PC-9 (cell line): Measurements from ENCODE around the gene MTF2. TPM values are rescaled to one million over a fixed set of nuclear protein-coding genes. Genes with fewer than 3 reads are reported as not detected.

ENCODE experiments used
- BruUV-seq: library from RNA; stranded (reverse); fragments of 400-500 nt; replicated peaks from 2 replicates; lab custom pipeline; 2021; lab: Mats Ljungman, UMichigan
- CTCF ChIA-PET: fragments of 300-600 bp; sonication (Branson Sonifier 250); formaldehyde crosslinking; loops from one replicate; lab custom pipeline; 2022; ENCODE audit warnings: antibody characterized with exemption; lab: Charles Lee
- POLR2A ChIA-PET: fragments of 300-600 bp; sonication (Branson Sonifier 250); formaldehyde crosslinking; loops from one replicate; lab custom pipeline; 2022; ENCODE audit warnings: antibody characterized with exemption; ENCODE audit not compliant: unreplicated experiment; lab: Charles Lee
- DNase-seq, 2 experiments: peaks; one replicate each; pipeline versions ENCODE4 v3.0.0 to v3.0.0-alpha.2; 2015 to 2022; ENCODE audit warnings: mixed read lengths in 1 of 2
- H2AFZ ChIP-seq: fragments of 200-600 bp; sonication (generic); 2 replicates; pipeline ENCODE4 v1.8.1; 2017; ENCODE audit warnings: antibody characterized with exemption
- H3F3A ChIP-seq: fragments of 200-600 bp; sonication (generic); 2 replicates; pipeline ENCODE4 v1.8.1; 2017; ENCODE audit warnings: antibody characterized with exemption, mild to moderate bottlenecking, low read depth; ENCODE audit not compliant: insufficient read depth
- H3K27ac ChIP-seq: fragments of 200-600 bp; sonication (generic); 2 replicates; pipeline ENCODE4 v1.6.1; 2016; ENCODE audit warnings: mixed run types
- H3K27me3 ChIP-seq: fragments of 200-600 bp; sonication (generic); 2 replicates; pipeline ENCODE4 v1.6.1; 2016; ENCODE audit warnings: low read depth, mixed run types; ENCODE audit not compliant: insufficient read depth
- H3K36me3 ChIP-seq: fragments of 200-600 bp; sonication (generic); 2 replicates; pipeline ENCODE4 v1.6.1; 2016; ENCODE audit warnings: low read depth, mixed run types
- H3K4me1 ChIP-seq: fragments of 200-600 bp; sonication (generic); replicated peaks from 2 replicates; pipeline ENCODE4 v1.6.1; 2016; ENCODE audit warnings: mixed run types; ENCODE audit not compliant: insufficient read depth
- H3K4me2 ChIP-seq: fragments of 200-600 bp; sonication (generic); 2 replicates; pipeline ENCODE4 v1.6.1; 2017; ENCODE audit warnings: mixed run types
- H3K4me3 ChIP-seq: fragments of 200-600 bp; sonication (generic); 2 replicates; pipeline ENCODE4 v1.6.1; 2016; ENCODE audit warnings: mixed run types
- H3K79me2 ChIP-seq: fragments of 200-600 bp; sonication (generic); 2 replicates; pipeline ENCODE4 v1.6.1; 2017; ENCODE audit warnings: low read depth, mixed run types
- H3K9me2 ChIP-seq: fragments of 200-600 bp; sonication (generic); 2 replicates; pipeline ENCODE4 v1.8.1; 2017; ENCODE audit warnings: mild to moderate bottlenecking; ENCODE audit not compliant: insufficient read depth
- H3K9me3 ChIP-seq: fragments of 200-600 bp; sonication (generic); 2 replicates; pipeline ENCODE4 v1.8.1; 2016; ENCODE audit warnings: low read depth; ENCODE audit not compliant: insufficient read depth
- H4K20me1 ChIP-seq: fragments of 200-600 bp; sonication (generic); 2 replicates; pipeline ENCODE4 v1.8.1; 2017; ENCODE audit not compliant: insufficient read depth
- EZH2 ChIP-seq: fragments of 200-600 bp; sonication (generic); IDR thresholded peaks from 2 replicates; pipeline ENCODE4 v1.8.0; 2017; ENCODE audit warnings: antibody characterized with exemption, low read depth
- intact Hi-C: fragments of 100-400 bp; cut with micrococcal nuclease; formaldehyde crosslinking; loops from one replicate; pipeline ENCODE4 v1.10.0; 2022; ENCODE audit not compliant: unreplicated experiment
- total RNA-seq: library from RNA; stranded (reverse); gene quantifications from 2 replicates; pipeline ENCODE4 v1.2.3, GENCODE V29; 2021
- TF ChIP-seq, protein P1 (sequence below): fragments of 200-600 bp; sonication (generic); conservative IDR thresholded peaks from 2 replicates; pipeline ENCODE4 v1.6.1; 2017; ENCODE audit warnings: mixed run types, antibody characterized with exemption, mild to moderate bottlenecking, moderate library complexity

MTF2 gene
- total RNA-seq, 1 experiment from 2014 or later: 31.7 TPM

DNA sequence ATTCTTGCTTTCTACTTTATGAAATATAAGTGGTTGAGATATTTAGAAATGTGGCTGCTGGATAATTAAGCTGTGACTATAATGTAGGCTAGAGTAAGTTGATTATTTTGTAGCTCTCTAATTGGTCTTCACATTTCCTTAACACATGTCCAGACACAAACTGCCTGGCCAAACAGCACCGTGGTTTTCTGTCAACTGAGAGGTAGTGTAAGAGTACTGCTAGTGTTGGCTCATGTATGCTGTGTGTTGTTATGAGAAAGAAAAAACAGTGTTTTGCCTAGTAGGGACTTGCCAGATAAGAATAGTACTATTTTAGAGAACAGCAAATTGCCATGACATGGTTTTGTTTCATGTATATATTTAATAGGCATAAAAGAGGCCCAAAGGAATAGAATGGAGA lies 64.1 kb downstream of the MTF2 start:
- Histone ChIP-seq H3K4me2 (no peak overlapping the region), H3K27ac (0 out of 2 replicates have a peak overlapping the region, but pooled peaks have one; percentile 13)
- no TSS peak for BruUV-seq

DNA sequence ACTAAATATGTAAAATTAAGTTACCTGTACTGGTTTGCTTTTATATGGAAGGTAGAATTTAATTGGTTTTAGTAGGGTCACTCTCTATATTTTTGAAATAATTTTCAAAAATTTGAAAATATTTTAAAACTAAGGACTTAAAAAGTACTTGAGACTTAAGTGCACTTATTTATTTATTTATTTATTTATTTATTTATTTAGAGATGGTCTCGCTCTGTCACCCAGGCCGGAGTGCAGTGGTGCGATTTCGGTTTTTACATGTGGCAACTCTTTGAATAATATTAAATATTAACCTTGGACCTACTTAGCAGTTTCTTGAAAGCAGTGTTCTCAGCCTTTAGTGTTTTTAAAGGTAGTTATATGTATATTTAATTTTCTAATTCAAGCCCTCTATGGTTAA lies 64.7 kb downstream of the MTF2 start:
- peaks cover 45% of the 10 kb centered on the region for H3F3A ChIP-seq
- H3K4me3 ChIP-seq: no peak overlapping the region
- no peak overlapping the region for H3K27ac ChIP-seq
- no peak for TF ChIP-seq EZH2
- TF ChIP-seq, protein P1, sequence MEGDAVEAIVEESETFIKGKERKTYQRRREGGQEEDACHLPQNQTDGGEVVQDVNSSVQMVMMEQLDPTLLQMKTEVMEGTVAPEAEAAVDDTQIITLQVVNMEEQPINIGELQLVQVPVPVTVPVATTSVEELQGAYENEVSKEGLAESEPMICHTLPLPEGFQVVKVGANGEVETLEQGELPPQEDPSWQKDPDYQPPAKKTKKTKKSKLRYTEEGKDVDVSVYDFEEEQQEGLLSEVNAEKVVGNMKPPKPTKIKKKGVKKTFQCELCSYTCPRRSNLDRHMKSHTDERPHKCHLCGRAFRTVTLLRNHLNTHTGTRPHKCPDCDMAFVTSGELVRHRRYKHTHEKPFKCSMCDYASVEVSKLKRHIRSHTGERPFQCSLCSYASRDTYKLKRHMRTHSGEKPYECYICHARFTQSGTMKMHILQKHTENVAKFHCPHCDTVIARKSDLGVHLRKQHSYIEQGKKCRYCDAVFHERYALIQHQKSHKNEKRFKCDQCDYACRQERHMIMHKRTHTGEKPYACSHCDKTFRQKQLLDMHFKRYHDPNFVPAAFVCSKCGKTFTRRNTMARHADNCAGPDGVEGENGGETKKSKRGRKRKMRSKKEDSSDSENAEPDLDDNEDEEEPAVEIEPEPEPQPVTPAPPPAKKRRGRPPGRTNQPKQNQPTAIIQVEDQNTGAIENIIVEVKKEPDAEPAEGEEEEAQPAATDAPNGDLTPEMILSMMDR: no peak
- H3K36me3 ChIP-seq: peaks cover 22% of the 10 kb centered on the region; the same call in 1 of the 2 replicates
- intact Hi-C loops: no loop called here
- no peak overlapping the region for H2AFZ ChIP-seq
- no peaks in the 10 kb centered on the region for H3K9me2 ChIP-seq
- no peaks in the 10 kb centered on the region for H3K9me3 ChIP-seq
- H4K20me1 ChIP-seq: 0 out of 2 replicates have a peak, but pooled peaks cover 9% of the 10 kb centered on the region
- ChIA-PET CTCF (no interaction called here), POLR2A (no interaction called here)
- no peaks in the 10 kb centered on the region for H3K4me1 ChIP-seq
- BruUV-seq: no TSS peak
- H3K4me2 ChIP-seq: no peak overlapping the region
- no peaks in the 10 kb centered on the region for H3K27me3 ChIP-seq
- DNase-seq: no peak
- no peaks in the 10 kb centered on the region; the same call in 1 of the 2 replicates for H3K79me2 ChIP-seq

More for the DNA sequence above, 64.1 kb downstream of the MTF2 start:
- Histone ChIP-seq H3K9me2 (no peaks in the 10 kb centered on the region), H3K27me3 (no peaks in the 10 kb centered on the region), H3K36me3 (peaks cover 18% of the 10 kb centered on the region), H3K4me3 (no peak overlapping the region), H4K20me1 (0 out of 2 replicates have a peak, but pooled peaks cover 3% of the 10 kb centered on the region), H3K9me3 (no peaks in the 10 kb centered on the region), H3F3A (peaks cover 39% of the 10 kb centered on the region), H3K79me2 (no peaks in the 10 kb centered on the region; the same call in 1 of the 2 replicates), H3K4me1 (no peaks in the 10 kb centered on the region), H2AFZ (no peak overlapping the region)
- ChIA-PET POLR2A (no interaction called here), CTCF (no interaction called here)
- intact Hi-C loops: no loop called here
- no peak for DNase-seq
- TF ChIP-seq, protein P1: no peak
- no peak for TF ChIP-seq EZH2

DNA sequence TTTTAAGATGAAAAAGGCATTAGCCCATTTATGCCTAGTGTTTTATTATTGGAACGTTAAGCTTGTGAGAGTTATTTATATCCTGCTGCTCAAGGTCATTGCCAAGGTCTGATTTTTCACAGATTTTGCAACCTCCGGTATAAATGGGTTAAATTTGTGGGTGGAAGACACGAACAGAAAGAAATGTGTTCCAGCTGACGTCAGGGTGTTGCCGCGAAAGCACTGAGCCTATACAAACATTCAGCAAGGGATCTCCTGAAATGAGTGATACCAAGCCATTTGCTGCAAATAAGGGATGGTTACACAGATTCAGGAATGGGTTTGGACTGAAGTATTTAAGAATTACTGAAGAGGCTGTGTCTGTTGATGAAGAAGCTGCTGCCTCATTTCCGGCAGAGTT lies 68.9 kb downstream of the MTF2 start:
- no peaks in the 10 kb centered on the region for H3K9me3 ChIP-seq
- no TSS peak for BruUV-seq
- no peak overlapping the region for H3K4me3 ChIP-seq
- no peak for TF ChIP-seq EZH2
- TF ChIP-seq, protein P1: no peak
- no peak overlapping the region for H2AFZ ChIP-seq
- no peaks in the 10 kb centered on the region for H3K9me2 ChIP-seq
- no peaks in the 10 kb centered on the region for H3K79me2 ChIP-seq
- peaks cover 42% of the 10 kb centered on the region for H3K36me3 ChIP-seq
- H3K4me1 ChIP-seq: no peaks in the 10 kb centered on the region
- ChIA-PET POLR2A (interaction anchor here (0.6 to 0.7 kb wide), 2 partner anchors 98 to 377 kb away, joined by 3 to 5 read pairs; no protein-coding TSS in a partner anchor), CTCF (no interaction called here)
- no peaks in the 10 kb centered on the region for H3K27me3 ChIP-seq
- intact Hi-C loops: no loop called here
- DNase-seq: no peak
- H3K27ac ChIP-seq: no peak overlapping the region
- H3F3A ChIP-seq: peaks cover 51% of the 10 kb centered on the region
- H4K20me1 ChIP-seq: peaks cover 18% of the 10 kb centered on the region; the same call in 1 of the 2 replicates
- no peak overlapping the region for H3K4me2 ChIP-seq
